HG03571 (cell line): ENCODE measurements around the gene XRCC5.
"Not testable (repeated sequence)": the region's sequence is repeated elsewhere in the genome, so short reads cannot be mapped to it uniquely, and the experiment has no call there.

Experiments used
- ATAC-seq: cut with Tn5 transposase; IDR thresholded peaks from one replicate; pipeline ENCODE4 v1.9.1; 2021; ENCODE audit not compliant: unreplicated experiment

The XRCC5 gene

GRCh38 chr2:216192931-216193330 is 83.8 kb downstream of the XRCC5 start:
- ATAC-seq = no peak

- no peak for ATAC-seq
These were observed 84.9 kb downstream of the XRCC5 start for GRCh38 chr2:216194013-216194412.

GRCh38 chr2:216194561-216194960 is 85.4 kb downstream of the XRCC5 start:
- ATAC-seq = no peak

- ATAC-seq = no peak
These were observed 86.4 kb downstream of the XRCC5 start for GRCh38 chr2:216195565-216196029.

GRCh38 chr2:216201692-216202306 is 92.7 kb downstream of the XRCC5 start:
- ATAC-seq = no peak

GRCh38 chr2:216202626-216203250 is 93.6 kb downstream of the XRCC5 start:
- ATAC-seq = no peak

GRCh38 chr2:216205486-216205885 is 96.3 kb downstream of the XRCC5 start:
- no peak for ATAC-seq

GRCh38 chr2:216206041-216206703 is 97.0 kb downstream of the XRCC5 start:
- ATAC-seq = peak; percentile 78

- ATAC-seq = peak; percentile 37
These were observed 97.7 kb downstream of the XRCC5 start for GRCh38 chr2:216206821-216207220.

GRCh38 chr2:216208661-216209060 is 99.5 kb downstream of the XRCC5 start:
- ATAC-seq = not testable (repeated sequence)

GRCh38 chr2:216210701-216211540 is 101.8 kb downstream of the XRCC5 start:
- no peak for ATAC-seq

- ATAC-seq = no peak
These were observed 102.5 kb downstream of the XRCC5 start for GRCh38 chr2:216211614-216212145.

GRCh38 chr2:216214768-216215167 is 105.6 kb downstream of the XRCC5 start:
- no peak for ATAC-seq

GRCh38 chr2:216215658-216216390 is 106.7 kb downstream of the XRCC5 start:
- no peak for ATAC-seq

GRCh38 chr2:216216951-216217903 is 108.1 kb downstream of the XRCC5 start:
- ATAC-seq = no peak

- no peak for ATAC-seq
These were observed 108.7 kb downstream of the XRCC5 start for GRCh38 chr2:216217904-216218260.

GRCh38 chr2:216219861-216220260 is 110.7 kb downstream of the XRCC5 start:
- no peak for ATAC-seq

GRCh38 chr2:216220976-216221375 is 111.8 kb downstream of the XRCC5 start:
- ATAC-seq = no peak

GRCh38 chr2:216221811-216222210 is 112.7 kb downstream of the XRCC5 start:
- no peak for ATAC-seq
